ENCODE measurements around the gene LRBA. TPM values are rescaled to one million over a fixed set of nuclear protein-coding genes. Genes with fewer than 3 reads are reported as not detected.
A peak's percentile ranks its signal among the peaks of the same experiment; 100 is the strongest.

LRBA gene
- total RNA-seq, 2 donors from 2014 or later: 55.5 to 77.7 TPM

GRCh38 chr4:150577796-150578195 is 437.3 kb downstream of the LRBA start:
- Histone ChIP-seq H3K36me3 (no peaks in the 10 kb centered on the region), H3K4me1 (no peaks in the 10 kb centered on the region), H3K4me3 (no peak overlapping the region), H3K9me3 (no peaks in the 10 kb centered on the region), H3K9ac (ENCODE audit: low read depth in 2 of 2, low read length in 2 of 2) (no peak overlapping the region), H3K27ac (peak overlapping the region; percentile 5), H3K27me3 (no peaks in the 10 kb centered on the region)
- intact Hi-C loops (cut with DNase I): loop anchor here (10.0 kb wide), 1 partner anchor 273 kb away; no protein-coding TSS in a partner anchor
- TF ChIP-seq, protein P1, sequence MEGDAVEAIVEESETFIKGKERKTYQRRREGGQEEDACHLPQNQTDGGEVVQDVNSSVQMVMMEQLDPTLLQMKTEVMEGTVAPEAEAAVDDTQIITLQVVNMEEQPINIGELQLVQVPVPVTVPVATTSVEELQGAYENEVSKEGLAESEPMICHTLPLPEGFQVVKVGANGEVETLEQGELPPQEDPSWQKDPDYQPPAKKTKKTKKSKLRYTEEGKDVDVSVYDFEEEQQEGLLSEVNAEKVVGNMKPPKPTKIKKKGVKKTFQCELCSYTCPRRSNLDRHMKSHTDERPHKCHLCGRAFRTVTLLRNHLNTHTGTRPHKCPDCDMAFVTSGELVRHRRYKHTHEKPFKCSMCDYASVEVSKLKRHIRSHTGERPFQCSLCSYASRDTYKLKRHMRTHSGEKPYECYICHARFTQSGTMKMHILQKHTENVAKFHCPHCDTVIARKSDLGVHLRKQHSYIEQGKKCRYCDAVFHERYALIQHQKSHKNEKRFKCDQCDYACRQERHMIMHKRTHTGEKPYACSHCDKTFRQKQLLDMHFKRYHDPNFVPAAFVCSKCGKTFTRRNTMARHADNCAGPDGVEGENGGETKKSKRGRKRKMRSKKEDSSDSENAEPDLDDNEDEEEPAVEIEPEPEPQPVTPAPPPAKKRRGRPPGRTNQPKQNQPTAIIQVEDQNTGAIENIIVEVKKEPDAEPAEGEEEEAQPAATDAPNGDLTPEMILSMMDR (IDR thresholded peaks at IDR 0.05): no peak
- no peak for DNase-seq

- no peaks in the 10 kb centered on the region for H3K4me1 ChIP-seq
- no peak overlapping the region for H3K4me3 ChIP-seq
Observed at GRCh38 chr4:150574678-150575077, 440.4 kb downstream of the LRBA start.

GRCh38 chr4:150573534-150573933 is 441.6 kb downstream of the LRBA start:
- H3K27ac ChIP-seq: no peak overlapping the region
- intact Hi-C loops (cut with DNase I): loop anchor here (10.0 kb wide), 1 partner anchor 269 kb away; no protein-coding TSS in a partner anchor
- H3K9me3 ChIP-seq: no peaks in the 10 kb centered on the region
- H3K36me3 ChIP-seq: no peaks in the 10 kb centered on the region
- no peaks in the 10 kb centered on the region for H3K27me3 ChIP-seq
- no peak overlapping the region for H3K4me3 ChIP-seq
- TF ChIP-seq, protein P1 (IDR thresholded peaks at IDR 0.05): no peak
- no peak for DNase-seq
- H3K4me1 ChIP-seq: no peaks in the 10 kb centered on the region
- H3K9ac ChIP-seq (ENCODE audit: low read depth in 2 of 2, low read length in 2 of 2): no peak overlapping the region

More at GRCh38 chr4:150574678-150575077, 440.4 kb downstream of the LRBA start:
- TF ChIP-seq, protein P1 (IDR thresholded peaks at IDR 0.05): no peak
- Histone ChIP-seq H3K27me3 (no peaks in the 10 kb centered on the region), H3K36me3 (no peaks in the 10 kb centered on the region), H3K27ac (no peak overlapping the region), H3K9ac (ENCODE audit: low read depth in 2 of 2, low read length in 2 of 2) (no peak overlapping the region), H3K9me3 (no peaks in the 10 kb centered on the region)
- intact Hi-C loops (cut with DNase I): loop anchor here (10.0 kb wide), 1 partner anchor 270 kb away; no protein-coding TSS in a partner anchor
- no peak for DNase-seq

DNA sequence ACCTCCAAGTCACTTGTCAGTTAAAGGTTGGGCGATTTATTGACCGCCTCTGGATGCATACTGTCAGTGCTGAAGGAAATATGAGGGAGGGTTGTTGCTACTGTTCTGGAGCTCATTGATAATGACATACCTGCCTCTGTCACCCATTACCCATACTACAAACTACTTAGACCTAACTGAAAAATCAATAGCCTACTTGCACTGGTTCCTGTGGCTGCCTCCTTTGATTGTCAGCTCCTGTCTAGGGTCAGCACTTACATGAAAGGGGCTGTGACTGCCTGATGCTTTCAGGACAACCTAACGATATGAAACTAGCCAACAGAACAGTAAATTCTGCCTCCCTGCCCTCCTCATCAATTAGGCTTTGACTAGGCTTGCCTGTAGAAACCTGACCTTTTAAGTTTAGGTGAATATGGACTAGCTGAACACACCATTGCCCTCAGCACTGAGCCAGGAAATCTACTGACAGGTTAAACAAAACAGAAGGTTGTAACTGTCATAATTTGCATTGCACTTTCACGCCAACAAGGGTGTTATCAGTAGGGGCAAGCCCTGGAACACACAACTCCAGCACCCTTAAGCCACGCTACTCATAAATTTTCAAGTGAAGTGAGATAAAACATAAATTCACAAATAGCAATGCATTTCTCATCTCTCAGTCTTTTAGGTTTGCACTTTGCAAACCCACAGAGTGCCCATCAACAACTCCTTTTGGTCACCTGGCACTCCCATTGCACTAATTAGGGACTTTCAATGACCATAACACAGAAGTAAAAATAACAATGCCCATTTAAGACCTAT is 442.2 kb downstream of the LRBA start:
- DNase-seq: no peak
- no peak overlapping the region for H3K27ac ChIP-seq
- intact Hi-C loops (cut with DNase I): loop anchor here (10.0 kb wide), 1 partner anchor 268 kb away; no protein-coding TSS in a partner anchor

DNA sequence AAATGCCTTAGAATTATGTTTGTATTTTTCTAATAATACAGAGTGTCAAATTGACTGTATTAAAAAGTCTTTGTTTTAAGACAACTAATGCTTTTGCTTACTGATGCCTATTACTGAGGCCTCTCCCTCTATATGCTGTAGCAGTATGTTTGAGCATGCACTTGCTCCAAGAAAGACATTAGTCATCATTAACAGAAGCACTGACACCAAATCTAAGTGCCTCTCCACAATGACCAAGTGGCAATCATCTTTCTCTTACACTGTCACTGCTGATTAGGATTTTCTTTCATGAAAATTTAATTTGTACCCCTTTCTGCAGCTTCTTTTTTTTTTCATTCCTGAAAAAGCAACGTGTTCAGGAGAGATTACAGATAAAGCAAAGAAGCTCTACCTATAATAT is 444.2 kb downstream of the LRBA start:
- H3K36me3 ChIP-seq: no peaks in the 10 kb centered on the region
- no peak overlapping the region for H3K9ac ChIP-seq (ENCODE audit: low read depth in 2 of 2, low read length in 2 of 2)
- no peaks in the 10 kb centered on the region for H3K9me3 ChIP-seq
- H3K4me3 ChIP-seq: no peak overlapping the region
- TF ChIP-seq, protein P1 (IDR thresholded peaks at IDR 0.05): no peak
- no peak overlapping the region for H3K27ac ChIP-seq
- H3K4me1 ChIP-seq: no peaks in the 10 kb centered on the region
- no peak for DNase-seq
- H3K27me3 ChIP-seq: no peaks in the 10 kb centered on the region
- intact Hi-C loops (cut with DNase I): loop anchor here (10.0 kb wide), 1 partner anchor 266 kb away; no protein-coding TSS in a partner anchor

More for the DNA sequence above, 442.2 kb downstream of the LRBA start:
- Histone ChIP-seq H3K36me3 (no peaks in the 10 kb centered on the region), H3K9me3 (no peaks in the 10 kb centered on the region), H3K4me1 (no peaks in the 10 kb centered on the region), H3K9ac (ENCODE audit: low read depth in 2 of 2, low read length in 2 of 2) (no peak overlapping the region), H3K27me3 (no peaks in the 10 kb centered on the region), H3K4me3 (no peak overlapping the region)
- TF ChIP-seq, protein P1 (IDR thresholded peaks at IDR 0.05): no peak

Data from colonic mucosa (tissue), 4 donors.